GM13977 (cell line): ENCODE data around the gene MCUB.

ENCODE experiments used
- DNase-seq: peaks from one replicate; pipeline ENCODE4 v3.0.0; 2012; ENCODE audit warnings: low spot score
- in situ Hi-C: fragments of 300-500 bp; cut with MboI; formaldehyde crosslinking; loops from one replicate; pipeline ENCODE4 v1.12.0; 2022; ENCODE audit warnings: low sequenced_read_pairs, low pct_unique_long_range_greater_than_20kb, mixed read lengths, inconsistent platforms; ENCODE audit not compliant: unreplicated experiment
- TF ChIP-seq, protein P1 (sequence below): IDR thresholded peaks from 2 replicates; pipeline ENCODE4 v1.5.1; 2012; ENCODE audit warnings: mild to moderate bottlenecking, control low read depth; ENCODE audit not compliant: insufficient read depth; ENCODE audit errors: extremely low read depth, missing control alignments

MCUB gene

DNA sequence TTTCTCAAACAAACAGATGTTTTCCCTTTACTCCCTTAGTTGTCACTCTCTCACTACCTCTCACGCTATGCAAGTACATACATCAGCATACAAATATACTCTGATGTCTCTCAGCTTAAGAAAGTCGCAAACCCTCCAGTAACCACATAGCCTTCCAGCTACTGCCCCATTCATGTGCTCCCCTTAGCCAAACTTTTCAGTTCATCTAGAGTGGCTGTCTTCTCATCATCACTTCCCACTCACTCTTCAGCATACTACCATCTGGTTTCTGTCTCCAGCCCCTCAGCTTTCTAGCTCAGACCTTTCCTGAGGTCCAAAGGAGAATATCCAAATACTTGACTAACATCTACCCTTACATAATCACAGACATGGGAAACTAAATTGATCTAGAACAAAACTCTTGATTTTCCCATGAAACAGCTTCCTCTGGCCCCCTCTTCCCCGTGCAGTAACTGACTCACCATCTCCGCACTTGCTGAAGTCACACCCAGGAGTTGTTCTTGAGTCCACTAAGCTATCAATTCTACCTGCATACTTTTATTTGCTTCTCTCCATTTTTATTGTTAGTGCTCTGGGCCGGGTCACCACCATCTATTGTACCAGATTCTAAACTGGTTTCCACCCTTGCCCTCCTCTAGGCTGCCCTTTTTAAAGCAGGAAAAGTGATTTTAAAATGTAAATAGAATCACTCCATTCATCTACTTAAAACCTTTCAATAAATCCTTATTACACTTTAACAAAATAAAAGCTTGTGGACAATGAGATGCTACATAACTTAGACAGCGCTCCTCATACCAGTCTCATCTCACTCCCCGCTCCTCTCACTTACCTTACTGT, 86.0 kb downstream of the MCUB start:
- in situ Hi-C loops = no loop called here
- TF ChIP-seq, protein P1, sequence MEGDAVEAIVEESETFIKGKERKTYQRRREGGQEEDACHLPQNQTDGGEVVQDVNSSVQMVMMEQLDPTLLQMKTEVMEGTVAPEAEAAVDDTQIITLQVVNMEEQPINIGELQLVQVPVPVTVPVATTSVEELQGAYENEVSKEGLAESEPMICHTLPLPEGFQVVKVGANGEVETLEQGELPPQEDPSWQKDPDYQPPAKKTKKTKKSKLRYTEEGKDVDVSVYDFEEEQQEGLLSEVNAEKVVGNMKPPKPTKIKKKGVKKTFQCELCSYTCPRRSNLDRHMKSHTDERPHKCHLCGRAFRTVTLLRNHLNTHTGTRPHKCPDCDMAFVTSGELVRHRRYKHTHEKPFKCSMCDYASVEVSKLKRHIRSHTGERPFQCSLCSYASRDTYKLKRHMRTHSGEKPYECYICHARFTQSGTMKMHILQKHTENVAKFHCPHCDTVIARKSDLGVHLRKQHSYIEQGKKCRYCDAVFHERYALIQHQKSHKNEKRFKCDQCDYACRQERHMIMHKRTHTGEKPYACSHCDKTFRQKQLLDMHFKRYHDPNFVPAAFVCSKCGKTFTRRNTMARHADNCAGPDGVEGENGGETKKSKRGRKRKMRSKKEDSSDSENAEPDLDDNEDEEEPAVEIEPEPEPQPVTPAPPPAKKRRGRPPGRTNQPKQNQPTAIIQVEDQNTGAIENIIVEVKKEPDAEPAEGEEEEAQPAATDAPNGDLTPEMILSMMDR = no peak
- DNase-seq = no peak

DNA sequence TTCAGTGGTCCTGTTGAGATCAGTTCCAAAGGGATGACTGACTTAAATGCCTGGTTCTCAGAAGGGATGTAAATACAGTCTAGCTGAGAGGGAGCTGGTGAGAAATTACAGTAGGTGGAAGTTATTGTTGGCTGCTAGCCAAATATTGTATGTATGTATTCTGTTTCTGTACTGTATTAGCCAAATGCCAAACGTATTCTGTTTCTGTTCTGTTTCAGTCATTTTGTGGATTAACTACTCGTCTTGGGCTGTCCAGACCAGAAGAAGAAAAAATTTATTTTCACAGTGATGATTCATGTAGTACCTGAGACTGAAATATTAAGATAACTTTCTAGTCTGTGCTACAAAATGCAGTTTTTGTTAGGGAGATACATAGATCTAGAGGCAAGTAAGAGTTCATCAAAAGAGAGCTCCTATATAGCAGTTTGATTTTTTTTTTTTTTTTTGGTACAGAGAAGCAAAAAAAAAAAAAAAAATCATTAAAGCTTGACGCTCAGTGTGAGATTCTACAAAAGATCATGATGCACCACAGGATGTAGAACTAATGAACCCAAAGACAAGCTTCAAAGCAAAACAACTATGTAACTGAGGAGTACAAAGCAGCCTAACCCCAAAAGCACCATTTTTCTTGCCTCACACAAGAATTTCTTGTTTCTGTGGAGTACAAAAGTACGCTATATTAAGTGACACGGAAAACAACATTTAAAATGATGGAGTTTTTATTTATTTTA, 88.4 kb downstream of the MCUB start:
- in situ Hi-C loops = no loop called here
- TF ChIP-seq, protein P1 = no peak
- peak; percentile 38 for DNase-seq

DNA sequence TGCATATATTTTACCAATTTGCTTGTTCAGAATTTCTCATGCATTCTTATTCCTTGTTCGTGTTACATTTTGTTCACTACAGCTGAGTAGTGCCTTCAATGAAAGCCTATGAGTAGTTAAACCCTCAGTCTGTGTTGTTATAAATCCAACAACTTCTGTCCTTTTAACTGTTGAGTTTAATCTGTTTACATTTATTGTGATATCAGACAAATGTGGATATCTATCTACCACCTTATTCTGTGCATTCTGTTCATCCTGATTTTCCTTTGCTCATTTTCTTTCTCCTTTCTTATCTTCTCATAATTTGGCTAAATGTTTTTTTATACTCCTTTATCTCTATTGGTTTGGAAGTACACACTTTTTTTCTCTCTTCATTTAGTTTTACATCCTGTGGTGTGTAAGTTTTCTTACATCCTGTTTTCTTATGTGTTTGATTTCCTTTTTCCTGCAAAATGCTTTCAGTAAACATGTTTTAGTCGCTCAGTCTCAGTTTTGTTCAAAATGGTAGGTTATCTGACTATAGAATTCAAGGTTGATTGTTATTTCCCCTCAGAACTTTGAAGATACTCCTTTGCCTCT, 89.0 kb downstream of the MCUB start:
- TF ChIP-seq, protein P1 = no peak
- in situ Hi-C loops = no loop called here
- DNase-seq = no peak

DNA sequence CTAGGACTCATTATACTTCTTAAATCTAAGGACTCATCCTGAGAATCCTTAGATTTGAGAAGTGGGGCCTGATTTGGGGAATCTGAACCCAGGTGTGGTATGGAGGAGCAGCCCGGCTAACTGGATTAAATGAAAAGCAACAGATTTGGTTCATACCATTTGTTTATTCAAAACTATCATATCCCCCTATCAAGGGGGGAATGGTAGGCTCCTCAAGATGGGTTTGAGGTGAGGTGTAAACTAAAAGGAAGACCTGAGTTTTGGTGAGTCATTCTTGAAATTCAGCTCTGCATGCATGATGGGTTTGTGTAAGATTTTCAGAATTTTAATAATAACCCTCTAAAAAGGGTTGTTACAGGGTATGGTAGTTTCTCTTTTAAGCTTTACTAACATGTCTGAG, 89.8 kb downstream of the MCUB start:
- peak; percentile 75 for DNase-seq
- TF ChIP-seq, protein P1 = no peak
- in situ Hi-C loops = no loop called here

DNA sequence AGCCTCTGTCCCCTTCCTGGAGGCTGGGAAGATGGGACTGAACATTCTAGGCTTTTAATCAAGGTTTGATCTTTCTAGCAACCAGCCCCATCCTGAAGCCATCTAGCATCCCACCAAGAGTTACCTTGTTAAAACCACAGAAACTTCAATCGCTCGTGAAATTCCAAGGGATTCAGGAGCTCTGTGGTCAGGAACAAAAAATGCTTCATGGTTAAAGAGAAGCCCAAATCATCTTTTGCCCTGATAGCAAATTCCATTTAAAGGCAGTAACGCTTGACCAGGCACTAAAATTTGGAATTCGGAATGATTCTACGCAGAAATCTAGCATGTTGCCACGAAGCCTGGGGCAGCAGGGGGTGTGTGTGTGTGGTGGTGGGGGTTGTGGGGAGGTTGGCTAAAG, 95.3 kb downstream of the MCUB start:
- TF ChIP-seq, protein P1 = no peak
- in situ Hi-C loops = no loop called here
- no peak for DNase-seq

DNA sequence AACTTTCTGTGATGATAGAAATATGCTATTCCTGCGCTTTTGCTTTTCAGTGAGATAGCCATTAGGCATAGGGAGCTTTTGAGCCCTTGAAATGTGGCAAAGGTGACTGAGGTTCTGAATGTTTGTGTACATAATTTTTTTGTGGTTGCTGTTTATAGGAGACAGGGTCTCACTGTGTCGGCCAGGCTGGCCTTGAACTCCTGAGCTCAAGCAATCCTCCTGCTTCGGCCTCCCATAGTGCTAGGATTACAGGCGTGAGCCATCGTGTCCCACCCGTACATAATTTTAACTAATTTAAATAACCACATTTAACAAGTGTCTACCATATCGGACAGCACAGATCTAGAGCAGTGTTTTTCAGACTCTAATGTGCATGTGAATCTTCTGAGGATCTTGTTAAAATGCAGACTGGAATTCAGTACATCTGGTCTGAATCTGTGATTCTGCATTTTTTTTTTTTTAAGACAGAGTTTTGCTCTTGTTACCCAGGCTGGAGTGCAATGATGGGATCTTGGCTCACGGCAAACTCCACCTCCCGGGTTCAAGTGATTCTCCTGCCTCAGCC, 97.9 kb downstream of the MCUB start:
- TF ChIP-seq, protein P1 = no peak
- in situ Hi-C loops = no loop called here
- no peak for DNase-seq
